Activated CD4-positive, alpha-beta T cell treated with anti-CD3 and anti-CD28 coated beads, Interleukin-2, Interleukin-4, amounts not matched to agents 100 ng/mL and 50 ng/mL, durations not matched to agents 16 hours and 8 hours (primary cell): Measurements from ENCODE around the gene SPHK2.
"Not testable (repeated sequence)": the region's sequence is repeated elsewhere in the genome, so short reads cannot be mapped to it uniquely, and the experiment has no call there.

Experiments used
- DNase-seq: peaks from one replicate; pipeline ENCODE4 v3.0.0-alpha.2; 2020; ENCODE audit warnings: low spot score

SPHK2 gene

DNA sequence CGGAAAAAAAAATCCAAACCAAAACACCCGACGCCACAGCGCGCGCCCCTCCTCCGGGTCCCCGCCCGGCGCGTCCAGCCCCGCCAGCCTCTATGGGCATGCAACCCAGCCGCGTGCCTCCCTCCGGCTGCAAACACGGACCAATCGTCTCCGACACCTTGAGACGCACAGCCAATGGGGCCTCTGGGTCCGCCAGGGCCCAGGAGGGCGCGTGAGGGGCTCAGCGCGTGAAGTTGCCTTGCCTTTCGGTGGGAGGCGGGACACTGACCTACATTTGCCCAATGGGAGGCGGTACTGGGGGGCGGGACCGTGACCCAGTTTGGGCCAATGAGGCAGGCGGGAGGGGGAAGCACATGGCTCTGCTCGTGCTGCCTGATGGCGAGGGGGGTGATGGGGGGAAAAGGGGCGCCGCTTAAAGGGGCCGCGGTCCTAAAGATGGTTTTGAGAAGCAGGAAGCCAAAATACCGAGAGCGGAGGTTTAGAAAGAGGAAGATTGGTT is 18.2 kb downstream of the SPHK2 start:
- peak; percentile 98 for DNase-seq

DNA sequence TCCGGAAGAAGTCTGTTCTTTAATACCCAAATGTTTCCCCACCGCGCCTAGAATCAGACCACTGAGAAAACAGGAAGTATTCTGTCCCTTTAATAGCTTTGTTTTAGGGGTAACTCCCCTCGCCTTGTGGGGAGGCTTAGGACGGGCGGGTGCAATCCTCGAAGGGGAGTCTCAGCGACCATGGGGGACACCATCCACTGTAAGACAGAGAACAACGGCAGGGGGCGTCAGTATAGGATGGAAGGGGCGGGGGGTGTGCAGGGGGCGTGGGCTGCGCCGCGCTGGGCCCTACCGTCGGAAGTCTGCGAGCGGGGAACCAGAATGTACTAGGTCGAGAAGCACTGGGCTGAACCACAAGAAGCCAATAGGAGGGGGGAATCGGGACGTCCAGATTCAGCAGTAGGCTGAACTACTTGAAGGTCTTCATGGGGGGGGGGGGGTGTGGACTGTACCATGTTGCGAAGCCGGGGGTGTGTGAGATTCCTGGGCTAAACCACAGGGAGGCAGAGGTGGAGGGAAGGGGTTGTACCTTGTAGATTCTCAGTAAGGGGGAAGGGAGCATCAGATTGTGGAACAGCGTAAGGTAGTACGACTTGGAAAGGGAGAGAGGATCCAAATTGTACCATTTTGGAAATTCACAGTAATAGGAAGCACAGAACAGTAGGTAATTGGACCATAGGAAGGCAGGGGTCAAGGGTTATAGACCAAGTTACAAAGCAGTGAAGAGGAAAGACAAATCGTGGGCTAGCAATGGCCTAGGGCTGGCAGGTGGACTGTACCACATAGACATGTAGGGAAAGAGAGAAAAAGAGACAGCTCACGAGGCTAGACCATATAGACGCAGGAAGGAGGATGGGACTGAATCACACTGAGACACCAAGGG is 18.9 kb downstream of the SPHK2 start:
- peak; percentile 78 for DNase-seq

DNA sequence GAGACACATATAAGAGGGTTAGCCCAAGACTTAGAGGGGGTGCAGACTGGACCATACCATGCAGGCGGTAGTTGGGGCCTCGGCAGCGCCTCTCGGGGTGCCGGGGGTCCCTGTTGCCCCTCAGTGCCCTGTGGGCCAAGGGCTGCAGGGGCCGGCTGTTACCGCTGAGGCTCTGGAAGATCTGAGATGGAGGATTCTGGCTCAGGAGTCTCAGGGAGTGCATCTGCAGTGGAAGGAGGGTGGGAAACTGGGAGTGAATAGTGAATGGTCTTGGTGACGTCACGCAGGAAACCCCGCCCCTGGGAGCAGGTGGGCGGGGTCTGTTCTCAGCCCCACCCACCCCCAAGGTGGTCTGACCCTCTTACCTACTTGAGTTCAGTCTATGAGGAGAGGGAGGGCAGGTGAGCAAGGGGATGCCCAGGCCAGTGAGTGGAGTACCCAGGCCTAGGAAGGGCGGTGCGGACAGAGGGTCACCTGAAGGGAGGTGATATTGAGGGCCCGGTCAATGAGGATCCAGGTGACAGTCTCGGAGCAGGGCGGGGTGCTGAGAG is 19.6 kb downstream of the SPHK2 start:
- DNase-seq: no peak

DNA sequence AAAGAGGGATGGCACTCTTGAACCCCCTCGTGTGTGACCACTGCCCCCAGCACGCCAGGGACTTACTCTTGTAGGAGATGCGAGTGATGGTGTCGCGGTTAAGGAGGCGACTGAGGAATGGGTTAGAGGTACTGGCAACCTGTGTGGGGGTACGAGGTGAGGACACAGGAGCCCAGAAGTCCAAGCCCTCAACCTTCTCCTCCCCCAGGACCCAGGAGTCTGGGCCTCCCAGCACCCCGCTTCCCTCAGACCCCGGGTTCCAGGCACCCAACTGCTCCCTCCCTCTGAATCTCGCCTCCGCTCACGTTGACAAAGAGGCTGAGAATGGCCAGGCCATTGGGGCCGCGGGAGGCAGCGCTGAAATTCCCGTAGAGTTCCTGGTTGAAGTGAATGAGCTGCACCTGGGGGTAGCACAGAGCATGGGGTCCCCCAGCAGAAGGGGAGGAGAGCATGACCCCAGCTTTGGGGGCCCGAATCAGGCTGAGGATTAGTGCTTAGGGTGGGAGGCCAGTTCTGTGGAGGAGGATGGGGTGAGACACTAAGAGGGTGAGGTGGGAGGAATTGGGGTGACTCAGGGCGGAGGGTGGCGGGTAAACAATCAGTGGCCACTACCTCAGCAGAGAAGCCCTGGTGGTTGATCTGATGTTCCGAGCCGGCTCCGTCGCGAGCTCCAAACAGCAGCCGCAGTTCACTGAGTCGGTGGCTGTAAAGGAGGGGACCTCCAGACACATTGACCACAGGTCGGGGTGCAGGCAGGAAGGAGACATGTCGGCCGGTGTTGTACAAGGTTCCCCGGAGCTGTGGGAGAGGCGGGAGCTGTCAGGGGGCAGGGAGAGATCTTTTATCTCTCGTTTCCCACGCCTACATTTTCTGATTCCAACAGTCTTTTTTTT is 20.4 kb downstream of the SPHK2 start:
- DNase-seq: no peak

DNA sequence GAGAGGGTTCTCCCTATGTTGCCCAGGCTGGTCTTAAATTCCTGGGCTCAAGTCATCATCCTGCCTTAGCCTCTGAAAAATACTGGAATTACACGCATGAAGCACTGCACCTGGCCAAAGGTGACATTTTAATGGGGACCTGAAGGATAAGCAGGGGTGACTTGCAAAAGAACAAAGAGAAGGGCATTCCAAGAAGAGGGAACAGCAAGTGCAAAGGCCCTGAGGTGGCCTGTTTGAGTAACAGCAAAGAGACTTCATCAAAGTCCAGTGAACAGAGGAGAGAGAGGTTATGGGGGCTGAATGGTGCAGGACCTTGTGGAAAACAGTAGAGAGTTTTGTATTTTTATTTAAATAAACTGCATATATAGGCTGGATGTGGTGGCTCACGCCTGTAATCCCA is 22.5 kb downstream of the SPHK2 start:
- no peak for DNase-seq

DNA sequence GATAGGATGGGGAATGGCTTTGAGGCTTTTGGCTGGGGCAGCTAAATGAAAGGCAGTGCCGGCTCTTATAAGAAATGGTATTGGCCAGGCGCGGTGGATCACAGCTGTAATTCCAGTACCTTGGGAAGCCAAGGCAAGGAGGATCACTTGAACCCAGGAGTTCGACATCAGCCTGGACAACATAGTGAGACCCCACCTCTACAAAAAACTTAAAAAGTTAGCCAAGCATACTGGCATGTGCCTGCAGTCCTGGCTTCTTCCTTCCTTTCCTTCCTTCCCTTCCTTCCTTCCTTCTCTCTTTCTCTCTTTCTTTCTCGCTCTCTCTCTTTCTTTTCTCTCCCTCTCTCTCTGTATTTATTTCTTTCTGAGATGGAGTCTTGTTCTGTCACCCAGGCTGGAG is 23.6 kb downstream of the SPHK2 start:
- DNase-seq: no peak

DNA sequence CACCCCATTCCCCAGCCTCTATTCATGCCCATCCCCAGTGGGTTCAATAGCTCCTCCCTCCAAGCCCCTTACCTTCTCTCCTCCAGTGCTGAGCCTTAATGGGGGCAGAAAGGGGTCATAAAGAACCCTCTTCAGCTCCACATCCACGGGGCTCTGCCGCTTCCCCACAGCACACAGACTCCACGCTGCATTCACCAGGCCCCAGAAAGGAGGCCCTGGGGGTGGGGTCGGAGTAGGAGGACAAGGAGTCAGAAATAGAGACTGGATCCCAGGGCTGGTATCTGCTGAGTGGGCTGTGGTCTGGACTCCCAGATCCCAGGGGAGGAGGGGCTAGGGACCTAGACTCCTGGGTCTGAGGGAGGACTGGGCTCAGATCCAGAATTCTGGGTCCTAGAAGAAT is 25.0 kb downstream of the SPHK2 start:
- no peak for DNase-seq

DNA sequence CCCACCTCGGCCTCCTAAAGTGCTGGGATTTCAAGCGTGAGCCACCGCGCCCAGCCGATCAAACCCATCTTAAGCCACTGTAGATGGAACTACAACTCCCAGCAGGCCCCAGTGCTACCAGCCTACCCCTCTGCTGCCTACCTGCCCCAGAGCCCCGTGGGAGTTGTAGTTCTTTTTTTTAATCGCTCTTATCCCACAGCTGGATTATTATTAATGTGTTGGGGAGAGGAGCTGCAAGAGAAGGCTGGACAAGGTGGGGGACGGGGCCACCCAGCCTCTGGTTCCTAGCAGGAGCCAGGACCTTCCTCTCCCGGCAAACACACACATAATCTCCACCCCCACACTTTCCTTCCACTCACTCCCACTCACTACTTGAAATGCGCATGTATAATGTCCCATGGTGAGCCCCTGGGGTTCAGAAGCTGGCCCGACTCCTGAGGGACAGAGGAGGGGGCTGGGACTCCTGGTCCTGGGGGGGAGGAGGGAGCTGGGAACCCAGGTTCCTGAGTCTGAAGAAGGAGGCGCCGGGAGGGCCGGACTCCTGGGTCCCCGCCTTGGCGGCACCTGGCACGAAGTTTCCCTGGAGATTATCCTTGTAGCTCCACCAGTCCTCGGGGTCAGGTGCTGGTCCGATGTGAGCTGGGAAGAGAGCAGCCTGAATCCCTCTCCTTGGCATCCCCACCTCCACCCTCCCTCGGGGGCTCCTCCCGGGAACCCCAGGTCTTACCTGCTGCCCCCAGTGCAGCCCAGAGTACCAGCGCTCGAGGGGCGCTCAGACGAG is 25.7 kb downstream of the SPHK2 start:
- peak; percentile 81 for DNase-seq

DNA sequence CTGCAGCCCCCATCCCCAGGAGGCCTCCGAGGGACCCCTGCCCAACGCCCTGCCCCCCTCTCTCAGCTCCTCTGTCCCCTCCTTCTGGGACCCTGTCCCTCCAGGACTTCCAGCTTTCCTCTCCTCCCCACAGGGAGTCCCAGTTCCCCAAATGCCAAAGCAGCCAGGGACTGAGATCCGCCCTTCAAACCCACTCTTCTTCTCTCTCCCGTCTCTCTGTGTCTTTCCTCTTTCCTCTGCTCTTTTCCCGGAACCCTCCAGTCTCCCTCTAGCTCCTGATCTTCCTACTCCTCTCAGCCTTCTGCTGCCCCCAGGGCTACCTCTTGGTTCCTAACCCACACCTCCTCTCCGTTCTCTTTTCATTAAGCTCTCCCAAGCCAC is 26.3 kb downstream of the SPHK2 start:
- no peak for DNase-seq

DNA sequence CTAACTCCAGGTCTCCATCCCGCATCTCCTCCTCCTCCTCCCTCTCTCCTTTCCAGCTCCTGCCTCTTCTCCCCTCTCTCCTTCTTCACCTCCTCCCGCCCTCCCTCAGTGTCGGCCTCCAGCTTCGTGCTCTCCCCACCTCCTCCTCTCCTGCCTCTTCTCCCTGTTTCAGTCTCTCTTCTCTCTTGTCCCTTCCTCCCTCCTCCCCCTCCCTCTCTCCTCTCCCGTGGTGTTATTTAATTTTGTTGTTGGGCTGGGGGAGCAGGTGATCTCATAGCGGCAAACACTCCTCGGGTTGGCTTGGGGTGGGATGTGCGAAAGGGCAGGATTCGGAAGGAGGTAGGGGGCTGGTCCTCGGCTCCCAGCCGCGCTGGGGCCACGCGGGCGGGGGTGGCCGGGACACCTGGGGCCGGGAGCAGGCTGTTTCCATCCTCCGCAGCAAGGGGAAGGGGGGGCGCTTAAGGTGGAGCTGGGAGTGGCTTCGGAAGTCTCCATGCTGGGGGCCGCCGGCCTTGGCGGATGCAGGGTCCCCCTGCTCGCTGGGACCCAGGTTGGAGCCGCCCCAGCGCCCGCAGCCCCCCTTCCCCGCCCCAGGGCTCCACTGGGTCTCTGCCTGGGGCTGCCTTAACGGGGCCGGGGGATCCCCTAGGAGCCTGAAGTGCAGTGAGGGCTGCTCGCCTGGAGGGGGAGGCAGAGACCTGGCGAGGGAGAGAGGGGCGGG is 26.9 kb downstream of the SPHK2 start, which contains the start of gene CA11:
CA11 (minus strand) TSS at position 187 of the 721 bp plus-strand sequence. CDS start 555 bp downstream, outside the sequence.
- DNase-seq: peak; percentile 92

DNA sequence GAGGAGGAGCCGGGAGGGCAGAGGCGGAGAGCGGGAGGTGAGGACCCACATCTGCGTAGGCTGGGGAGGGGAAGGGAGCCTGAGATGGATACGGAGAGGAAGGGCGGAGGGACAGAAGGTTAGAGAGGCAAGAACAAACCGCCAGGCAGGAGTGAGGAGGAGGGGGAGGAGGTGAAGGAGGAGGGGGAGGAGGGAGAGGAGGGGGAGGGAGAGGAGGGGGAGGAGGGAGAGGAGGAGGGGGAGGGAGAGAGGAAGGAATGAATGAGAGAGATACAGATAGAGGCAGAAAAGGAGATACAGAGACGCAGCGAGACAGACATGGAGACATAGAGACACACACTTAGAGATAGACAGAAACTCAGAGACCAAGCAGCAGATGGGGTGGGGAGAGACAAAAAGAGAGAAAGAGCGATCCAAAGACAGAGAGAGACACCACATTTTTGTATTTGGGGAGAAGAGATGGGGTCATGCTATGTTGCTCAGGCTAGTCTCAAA is 27.5 kb downstream of the SPHK2 start:
- no peak for DNase-seq

DNA sequence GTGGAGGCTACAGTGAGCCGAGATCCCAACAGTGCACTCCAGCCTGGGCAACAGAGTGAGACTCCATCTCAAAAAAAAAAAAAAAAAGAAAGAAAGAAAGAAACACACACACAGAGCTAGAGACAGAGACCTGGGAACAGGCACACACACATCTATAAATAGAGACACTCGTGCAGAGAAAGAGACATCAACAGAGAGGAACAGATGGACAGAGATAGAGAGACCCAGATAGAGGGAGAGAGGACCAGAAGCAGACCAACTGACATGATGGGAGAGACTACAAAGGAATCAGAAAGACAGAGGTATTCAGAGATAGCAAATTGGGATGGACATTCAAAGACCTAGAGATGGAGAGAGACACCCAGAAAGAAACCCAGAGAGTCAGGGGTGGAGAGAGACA is 28.8 kb downstream of the SPHK2 start:
- DNase-seq: no peak

DNA sequence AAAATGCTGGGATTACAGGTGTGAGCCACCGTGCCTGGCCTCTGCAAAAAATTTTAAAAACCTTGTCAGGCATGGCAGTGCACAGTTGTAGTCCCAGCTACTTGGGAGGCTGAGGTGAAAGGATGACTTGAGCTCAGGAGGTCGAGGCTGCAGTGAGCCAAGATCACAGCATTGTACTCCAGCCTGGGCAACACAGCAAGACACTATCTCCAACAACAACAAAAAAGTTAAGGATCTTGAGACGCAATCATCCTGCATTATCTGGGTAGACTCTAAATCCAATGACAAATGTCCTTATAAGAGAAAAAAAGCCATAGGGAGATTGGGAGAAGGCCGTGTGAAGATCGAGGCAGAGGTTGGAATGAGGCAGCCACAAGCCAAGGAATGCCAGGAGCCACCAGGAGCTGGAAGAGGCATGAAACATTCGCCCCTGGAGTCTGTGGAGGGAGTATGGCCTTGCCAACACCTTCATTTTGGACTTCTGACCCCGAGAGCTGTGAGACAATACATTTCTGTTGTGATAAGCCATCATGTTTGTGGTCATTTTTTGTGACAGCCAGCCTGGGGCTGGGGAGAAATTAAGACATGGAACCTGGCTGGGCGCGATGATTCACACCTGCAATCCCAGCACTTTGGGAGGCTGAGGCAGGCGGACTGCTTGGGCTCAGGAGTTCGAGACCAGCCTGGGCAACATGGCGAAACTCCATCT is 31.8 kb downstream of the SPHK2 start:
- no peak for DNase-seq

DNA sequence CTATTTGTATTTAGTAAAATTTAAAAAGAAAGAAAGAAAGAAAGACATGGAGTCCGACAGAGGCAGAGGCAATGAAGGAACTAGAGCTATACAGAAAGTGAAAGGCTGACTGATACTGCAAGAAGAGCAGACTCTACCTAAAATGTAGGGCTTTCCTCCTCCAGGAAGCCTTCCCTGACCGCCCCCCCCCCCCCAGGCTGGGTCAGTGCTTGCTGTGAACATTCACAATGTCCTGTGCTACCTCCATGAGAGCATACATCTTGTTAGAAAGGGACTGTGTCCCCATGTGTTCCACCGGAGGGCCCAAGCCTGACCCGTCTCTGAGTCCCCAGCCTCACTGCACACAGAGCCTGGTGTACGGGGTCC is 32.4 kb downstream of the SPHK2 start:
- DNase-seq: no peak

DNA sequence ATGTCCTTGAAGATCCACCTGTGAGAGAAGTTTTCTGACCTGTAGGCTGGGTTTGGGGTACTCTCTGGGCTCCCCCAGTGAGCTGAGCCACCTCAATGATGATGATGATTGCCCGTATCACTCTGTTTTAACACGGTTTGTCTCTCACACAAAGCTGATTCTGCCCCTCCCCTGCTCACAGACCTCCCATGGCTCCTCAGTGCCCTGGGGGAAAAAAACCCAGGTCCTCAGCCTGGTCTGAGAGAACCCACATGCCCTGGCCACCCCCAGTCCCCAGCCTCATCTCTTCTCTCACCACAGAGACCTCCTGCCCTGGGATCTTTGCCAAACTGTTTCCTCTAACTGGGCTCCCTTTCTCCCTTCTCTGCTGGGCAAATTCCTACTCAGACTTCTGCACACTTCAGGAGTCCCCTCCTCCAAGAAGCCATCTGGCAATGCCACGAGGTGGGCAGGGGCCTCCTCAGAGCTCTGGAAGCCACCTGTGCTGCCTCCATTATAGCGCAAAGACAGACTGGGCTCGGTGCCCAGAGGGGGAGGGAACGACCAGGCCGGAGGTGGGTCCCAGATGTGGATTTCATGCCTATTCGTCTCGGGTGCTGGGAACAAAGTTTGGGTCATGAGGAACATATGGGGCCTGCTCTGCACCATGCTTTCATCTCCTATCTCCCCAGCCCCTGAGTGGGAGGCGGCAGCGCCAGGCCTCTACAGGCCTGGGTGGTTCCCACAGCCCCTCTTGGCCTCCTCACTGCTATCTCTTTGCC is 35.2 kb downstream of the SPHK2 start:
- no peak for DNase-seq

DNA sequence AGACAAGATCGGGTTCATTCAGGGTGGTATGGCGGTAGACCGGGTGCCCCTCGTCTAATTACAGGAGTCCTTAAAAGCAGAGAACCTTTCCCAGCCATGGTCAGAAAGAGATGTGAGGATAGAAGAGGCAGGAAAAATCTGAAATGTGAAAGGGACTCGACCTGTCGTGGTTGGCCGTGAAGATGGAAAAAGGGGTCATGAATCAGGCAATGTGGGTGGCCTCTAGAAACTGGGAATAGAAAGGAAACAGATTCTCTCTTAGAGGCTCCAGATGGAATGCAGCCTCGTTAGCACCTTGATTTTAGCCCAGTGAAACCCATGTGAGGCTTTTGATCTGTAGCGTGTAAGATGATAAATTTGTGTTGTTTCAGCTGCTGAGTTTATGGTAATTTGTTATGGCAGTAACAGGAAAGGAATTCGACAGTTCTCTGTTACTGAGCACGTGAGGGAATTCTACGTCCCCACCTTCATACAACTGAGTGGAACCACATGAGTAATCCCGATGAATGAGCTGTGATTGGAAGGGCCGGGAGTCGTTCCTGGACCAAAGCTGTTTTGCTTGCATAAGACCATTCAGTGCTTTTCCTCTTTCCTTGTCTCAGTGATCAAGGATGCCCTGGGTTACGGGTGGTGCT is 37.7 kb downstream of the SPHK2 start:
- DNase-seq: no peak

DNA sequence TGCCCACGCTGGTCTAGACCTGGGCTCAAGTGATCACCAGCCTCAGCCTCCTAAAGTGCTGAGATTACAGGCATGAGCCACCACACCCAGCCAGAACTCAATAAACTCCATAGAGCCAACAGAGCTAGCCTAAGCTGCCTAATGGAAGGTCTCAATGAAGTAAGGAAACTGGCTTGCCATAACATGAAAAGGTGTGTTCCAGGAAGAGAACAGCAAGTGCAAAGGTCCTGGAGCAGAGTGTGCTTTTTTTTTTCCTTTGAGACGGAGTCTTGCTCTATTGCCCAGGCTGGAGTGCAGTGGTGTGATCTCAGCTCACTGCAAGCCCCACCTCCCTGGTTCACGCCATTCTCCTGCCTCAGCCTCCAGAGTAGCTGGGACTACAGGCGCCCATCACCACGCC is 38.5 kb downstream of the SPHK2 start:
- DNase-seq: not testable (repeated sequence)

DNA sequence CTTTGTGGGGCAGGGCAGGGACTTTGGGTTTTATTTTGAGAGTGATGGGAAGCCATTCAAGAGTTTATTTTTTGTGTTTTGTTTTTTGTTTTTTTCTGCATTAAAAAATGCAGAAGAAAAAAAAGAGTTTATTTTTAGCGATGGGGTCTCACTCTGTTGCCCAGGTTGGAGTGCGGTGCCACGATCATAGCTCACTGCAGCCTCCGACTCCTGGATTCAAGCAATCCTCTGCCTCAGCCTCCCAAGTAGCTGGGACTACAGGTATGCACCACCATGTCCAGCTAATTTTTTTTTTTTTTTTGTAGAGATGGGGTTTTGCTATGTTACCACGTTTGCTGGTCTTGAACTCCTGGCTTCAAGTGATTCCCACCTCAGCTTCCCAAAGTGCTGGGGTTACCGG is 39.2 kb downstream of the SPHK2 start:
- no peak for DNase-seq

DNA sequence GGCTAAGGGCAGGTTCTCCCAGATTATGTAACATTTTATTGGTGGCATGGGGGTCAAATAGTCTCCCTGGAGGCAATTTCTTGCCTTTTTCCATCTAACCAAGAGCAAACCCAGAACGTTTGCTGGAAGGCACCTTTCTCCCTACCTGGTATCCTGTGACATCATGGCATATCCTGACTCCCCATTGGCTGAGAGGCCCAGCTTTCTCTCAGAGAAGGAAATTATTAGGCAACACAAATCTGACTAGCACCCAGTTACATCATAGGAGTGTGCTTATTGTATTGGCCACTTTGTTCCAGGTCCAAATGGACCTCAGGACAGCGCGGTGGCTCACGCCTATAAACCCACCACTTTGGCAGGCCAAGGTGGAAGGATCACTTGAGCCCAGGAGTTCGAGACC is 40.5 kb downstream of the SPHK2 start:
- DNase-seq: no peak
